22Rv1 (cell line): ENCODE results near the gene SCO1.

Source experiments
- CTCF ChIP-seq: fragments of 450-650 bp; IDR thresholded peaks from 2 replicates; pipeline ENCODE4 v1.5.1; 2017; ENCODE audit warnings: mild to moderate bottlenecking
- ZFX ChIP-seq: fragments of 450-650 bp; IDR thresholded peaks from 2 replicates; pipeline ENCODE4 v1.6.1; 2017; ENCODE audit warnings: antibody characterized with exemption, borderline replicate concordance

GRCh38 chr17:10687499-10687898 lies 9.8 kb downstream of the SCO1 start:
- TF ChIP-seq CTCF (no peak), ZFX (no peak)
